Stimulated activated naive CD8-positive, alpha-beta T cell treated with anti-CD3 and anti-CD28 coated beads, Interleukin-15, amount 100 ng/mL, for 72 hours (primary cell): ENCODE results near the gene ACE.

Source experiments
- ATAC-seq: fragments of 150-1000 bp; cut with Tn5 transposase; 2 replicates; pipeline ENCODE4 v1.10.0; 2021; ENCODE audit warnings: mild to moderate bottlenecking, moderate library complexity
- DNase-seq, 2 donors: peaks; one replicate each; pipeline ENCODE4 v3.0.0; 2021 to 2022
- H3K27ac Mint-ChIP-seq, 2 donors: one replicate each; pipeline ENCODE4 v1.8.0; 2022; ENCODE audit warnings: mild to moderate bottlenecking in 2 of 2, mixed read lengths in 2 of 2, moderate library complexity in 2 of 2
- H3K27me3 Mint-ChIP-seq: one replicate; pipeline ENCODE4 v1.8.0; 2022; ENCODE audit warnings: mixed read lengths
- H3K4me1 Mint-ChIP-seq: one replicate; pipeline ENCODE4 v1.8.0; 2022; ENCODE audit warnings: mild to moderate bottlenecking, mixed read lengths
- H3K4me3 Mint-ChIP-seq, 2 donors: one replicate each; pipeline ENCODE4 v1.8.0; 2022; ENCODE audit warnings: mild to moderate bottlenecking in 2 of 2, mixed read lengths in 2 of 2, moderate library complexity in 1 of 2
- H3K9me3 Mint-ChIP-seq, 2 donors: one replicate each; pipeline ENCODE4 v1.8.0; 2022; ENCODE audit warnings: mixed read lengths in 2 of 2

ACE gene

GRCh38 chr17:63477480-63478440, 899 bp downstream of the ACE start:
- peaks cover 66% of the 10 kb centered on the region for H3K27me3 Mint-ChIP-seq
- no peaks in the 10 kb centered on the region for H3K9me3 Mint-ChIP-seq
- peak; percentile 15 for ATAC-seq
- H3K4me3 Mint-ChIP-seq: peak overlapping the region; percentile 89 to 92
- H3K4me1 Mint-ChIP-seq: peaks cover 17% of the 10 kb centered on the region
- H3K27ac Mint-ChIP-seq: no peak overlapping the region
- no peak for DNase-seq

GRCh38 chr17:63478814-63479494, 2.1 kb downstream of the ACE start:
- peaks cover 54% of the 10 kb centered on the region for H3K27me3 Mint-ChIP-seq
- H3K4me1 Mint-ChIP-seq: peaks cover 17% of the 10 kb centered on the region
- peak; percentile 85 for ATAC-seq
- H3K9me3 Mint-ChIP-seq: no peaks in the 10 kb centered on the region
- H3K27ac Mint-ChIP-seq: no peak overlapping the region
- no peak overlapping the region for H3K4me3 Mint-ChIP-seq
- peak; percentile 62 to 77 for DNase-seq

- Mint-ChIP-seq H3K4me1 (peaks cover 17% of the 10 kb centered on the region), H3K9me3 (no peaks in the 10 kb centered on the region), H3K27me3 (peaks cover 47% of the 10 kb centered on the region), H3K4me3 (no peak overlapping the region), H3K27ac (no peak overlapping the region)
- ATAC-seq (no peak), DNase-seq (no peak)
Measured at GRCh38 chr17:63479495-63480184, 2.8 kb downstream of the ACE start.

GRCh38 chr17:63480192-63480784, 3.4 kb downstream of the ACE start:
- H3K4me3 Mint-ChIP-seq: no peak overlapping the region
- no peaks in the 10 kb centered on the region for H3K9me3 Mint-ChIP-seq
- H3K27me3 Mint-ChIP-seq: peaks cover 40% of the 10 kb centered on the region
- peaks cover 17% of the 10 kb centered on the region for H3K4me1 Mint-ChIP-seq
- no peak overlapping the region for H3K27ac Mint-ChIP-seq
- DNase-seq (no peak), ATAC-seq (no peak)

- ATAC-seq: no peak
- Mint-ChIP-seq H3K27me3 (peaks cover 34% of the 10 kb centered on the region), H3K9me3 (no peaks in the 10 kb centered on the region), H3K4me1 (peaks cover 17% of the 10 kb centered on the region), H3K4me3 (no peak overlapping the region), H3K27ac (no peak overlapping the region)
- no peak for DNase-seq
Measured at GRCh38 chr17:63480826-63481487, 4.1 kb downstream of the ACE start.

- ATAC-seq: no peak
- H3K27me3 Mint-ChIP-seq: peaks cover 29% of the 10 kb centered on the region
- no peak for DNase-seq
- peaks cover 17% of the 10 kb centered on the region for H3K4me1 Mint-ChIP-seq
- no peak overlapping the region for H3K4me3 Mint-ChIP-seq
- H3K9me3 Mint-ChIP-seq: no peaks in the 10 kb centered on the region
- H3K27ac Mint-ChIP-seq: no peak overlapping the region
Measured at GRCh38 chr17:63481488-63481870, 4.6 kb downstream of the ACE start.

GRCh38 chr17:63482509-63482908, 5.6 kb downstream of the ACE start:
- DNase-seq: no peak
- H3K4me3 Mint-ChIP-seq: no peak overlapping the region
- H3K4me1 Mint-ChIP-seq: peaks cover 14% of the 10 kb centered on the region
- H3K9me3 Mint-ChIP-seq: no peaks in the 10 kb centered on the region
- peaks cover 25% of the 10 kb centered on the region for H3K27me3 Mint-ChIP-seq
- no peak for ATAC-seq
- peak overlapping the region in 1 of 2 donors; percentile 13 for H3K27ac Mint-ChIP-seq

GRCh38 chr17:63483038-63483437, 6.2 kb downstream of the ACE start:
- peaks cover 20% of the 10 kb centered on the region for H3K27me3 Mint-ChIP-seq
- no peak for ATAC-seq
- H3K4me3 Mint-ChIP-seq: no peak overlapping the region
- no peak overlapping the region for H3K27ac Mint-ChIP-seq
- no peaks in the 10 kb centered on the region for H3K9me3 Mint-ChIP-seq
- no peak for DNase-seq
- peaks cover 9% of the 10 kb centered on the region for H3K4me1 Mint-ChIP-seq

- DNase-seq (no peak), ATAC-seq (no peak)
- no peak overlapping the region for H3K4me3 Mint-ChIP-seq
- peaks cover 6% of the 10 kb centered on the region for H3K4me1 Mint-ChIP-seq
- peaks cover 11% of the 10 kb centered on the region for H3K27me3 Mint-ChIP-seq
- H3K27ac Mint-ChIP-seq: no peak overlapping the region
- H3K9me3 Mint-ChIP-seq: no peaks in the 10 kb centered on the region
Measured at GRCh38 chr17:63483655-63484575, 7.1 kb downstream of the ACE start.

- H3K27ac Mint-ChIP-seq: no peak overlapping the region
- DNase-seq: no peak
- H3K9me3 Mint-ChIP-seq: no peaks in the 10 kb centered on the region
- no peak overlapping the region for H3K4me3 Mint-ChIP-seq
- ATAC-seq: no peak
- H3K27me3 Mint-ChIP-seq: no peaks in the 10 kb centered on the region
- no peaks in the 10 kb centered on the region for H3K4me1 Mint-ChIP-seq
Measured at GRCh38 chr17:63486317-63487013, 9.6 kb downstream of the ACE start.

GRCh38 chr17:63487014-63487339, 10.1 kb downstream of the ACE start:
- no peak for ATAC-seq
- no peak for DNase-seq
- H3K4me1 Mint-ChIP-seq: no peaks in the 10 kb centered on the region
- H3K4me3 Mint-ChIP-seq: no peak overlapping the region
- H3K27me3 Mint-ChIP-seq: no peaks in the 10 kb centered on the region
- H3K27ac Mint-ChIP-seq: no peak overlapping the region
- no peaks in the 10 kb centered on the region for H3K9me3 Mint-ChIP-seq

GRCh38 chr17:63488851-63489250, 12.0 kb downstream of the ACE start:
- no peak overlapping the region for H3K4me3 Mint-ChIP-seq
- DNase-seq (no peak), ATAC-seq (no peak)
- no peaks in the 10 kb centered on the region for H3K27me3 Mint-ChIP-seq
- H3K9me3 Mint-ChIP-seq: no peaks in the 10 kb centered on the region
- H3K4me1 Mint-ChIP-seq: no peaks in the 10 kb centered on the region
- H3K27ac Mint-ChIP-seq: peak overlapping the region in 1 of 2 donors; percentile 66

GRCh38 chr17:63489291-63489690, 12.4 kb downstream of the ACE start:
- ATAC-seq: no peak
- H3K9me3 Mint-ChIP-seq: no peaks in the 10 kb centered on the region
- H3K4me3 Mint-ChIP-seq: no peak overlapping the region
- H3K4me1 Mint-ChIP-seq: no peaks in the 10 kb centered on the region
- DNase-seq: no peak
- no peaks in the 10 kb centered on the region for H3K27me3 Mint-ChIP-seq
- H3K27ac Mint-ChIP-seq: peak overlapping the region in 1 of 2 donors; percentile 66

GRCh38 chr17:63490329-63490728, 13.5 kb downstream of the ACE start:
- DNase-seq: no peak
- H3K4me3 Mint-ChIP-seq: no peak overlapping the region
- H3K27ac Mint-ChIP-seq: no peak overlapping the region

More at GRCh38 chr17:63490329-63490728, 13.5 kb downstream of the ACE start:
- H3K9me3 Mint-ChIP-seq: no peaks in the 10 kb centered on the region
- H3K4me1 Mint-ChIP-seq: no peaks in the 10 kb centered on the region
- no peaks in the 10 kb centered on the region for H3K27me3 Mint-ChIP-seq
- ATAC-seq: no peak
